HG02981 (cell line): Measurements from ENCODE around the gene IFRD2.
"Not testable (repeated sequence)": the region's sequence is repeated elsewhere in the genome, so short reads cannot be mapped to it uniquely, and the experiment has no call there.

ENCODE experiments used
- ATAC-seq: cut with Tn5 transposase; IDR thresholded peaks from one replicate; pipeline ENCODE4 v1.9.1; 2021; ENCODE audit warnings: mild to moderate bottlenecking, moderate library complexity; ENCODE audit not compliant: unreplicated experiment

The IFRD2 gene

GRCh38 chr3:50268703-50269451 is 23.4 kb downstream of the IFRD2 start, which contains the start of gene SEMA3B:
Gene SEMA3B, plus strand, starts transcription at chr3:50269147. Its CDS starts 94 bp downstream, at chr3:50269241.
- no peak for ATAC-seq

GRCh38 chr3:50268276-50268675 is 24.0 kb downstream of the IFRD2 start:
- no peak for ATAC-seq

- ATAC-seq = no peak
Observed at GRCh38 chr3:50267280-50267913, 24.8 kb downstream of the IFRD2 start.

- no peak for ATAC-seq
Observed at GRCh38 chr3:50266836-50267235, 25.4 kb downstream of the IFRD2 start.

DNA sequence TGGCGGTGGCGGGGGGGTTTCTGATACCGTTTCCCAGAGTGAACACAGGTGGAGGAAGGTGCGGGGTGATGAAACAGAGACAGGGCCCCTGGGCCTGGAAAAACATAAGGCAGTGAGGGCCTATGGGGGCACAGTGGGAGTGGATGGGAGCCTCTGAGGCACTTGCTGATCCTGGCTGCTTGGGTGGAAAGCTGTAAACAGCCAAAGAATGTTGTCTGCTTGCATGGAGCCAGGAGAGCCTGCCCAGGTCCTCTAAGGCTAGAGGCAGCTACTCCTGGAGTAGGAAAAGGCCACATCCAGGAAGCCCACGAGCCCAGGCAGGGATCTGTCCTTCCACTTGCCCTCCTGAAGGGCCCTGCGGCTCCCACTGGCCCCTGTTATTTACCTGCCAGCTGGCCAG is 26.2 kb downstream of the IFRD2 start:
- ATAC-seq = no peak

DNA sequence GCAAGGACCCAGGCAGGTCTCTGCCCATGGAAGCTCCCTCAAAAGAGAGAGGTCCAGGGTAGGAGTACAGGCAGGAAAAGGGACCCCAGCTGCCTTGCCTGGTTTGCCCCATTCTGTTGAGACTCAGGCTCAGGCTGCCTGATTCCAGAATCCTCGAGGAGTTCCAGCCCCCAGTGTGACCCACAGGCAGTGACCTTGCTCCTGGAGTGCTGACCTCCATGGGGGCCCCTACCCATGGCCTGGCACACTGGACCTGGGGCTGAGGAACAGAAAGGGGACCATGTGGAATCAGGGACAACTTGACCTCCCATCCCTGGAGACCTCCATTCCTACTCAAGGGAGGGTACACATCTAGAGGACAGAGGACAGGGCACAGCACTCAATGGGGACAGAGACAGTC is 26.7 kb downstream of the IFRD2 start:
- no peak for ATAC-seq

DNA sequence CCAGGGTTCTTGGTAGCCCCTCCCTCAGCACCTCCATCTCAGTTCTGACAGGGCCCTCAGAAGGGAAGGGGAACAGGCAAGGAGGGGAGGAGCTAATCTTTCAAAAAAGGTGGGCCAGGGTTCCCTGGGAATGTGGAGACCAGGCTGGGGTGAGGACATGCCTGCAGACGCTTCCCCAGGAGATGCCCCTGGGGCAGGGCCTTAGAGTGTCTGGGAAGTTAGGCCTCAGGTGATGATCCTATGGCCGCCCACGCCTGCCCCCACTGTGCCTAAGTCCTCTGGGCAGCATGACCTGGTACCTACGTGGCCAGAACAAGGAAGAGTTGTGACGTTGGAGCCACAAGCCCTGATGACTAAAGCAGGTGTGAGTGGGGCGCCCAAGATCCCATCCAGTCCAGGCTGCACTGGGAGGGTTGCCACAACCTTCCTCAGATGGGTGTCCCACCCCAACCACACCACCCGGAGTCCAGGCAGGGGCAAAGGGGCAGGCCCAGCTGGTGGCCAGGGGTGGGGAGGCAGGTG is 27.2 kb downstream of the IFRD2 start:
- ATAC-seq = no peak

- ATAC-seq = no peak
Observed at GRCh38 chr3:50264383-50264963, 27.8 kb downstream of the IFRD2 start.

DNA sequence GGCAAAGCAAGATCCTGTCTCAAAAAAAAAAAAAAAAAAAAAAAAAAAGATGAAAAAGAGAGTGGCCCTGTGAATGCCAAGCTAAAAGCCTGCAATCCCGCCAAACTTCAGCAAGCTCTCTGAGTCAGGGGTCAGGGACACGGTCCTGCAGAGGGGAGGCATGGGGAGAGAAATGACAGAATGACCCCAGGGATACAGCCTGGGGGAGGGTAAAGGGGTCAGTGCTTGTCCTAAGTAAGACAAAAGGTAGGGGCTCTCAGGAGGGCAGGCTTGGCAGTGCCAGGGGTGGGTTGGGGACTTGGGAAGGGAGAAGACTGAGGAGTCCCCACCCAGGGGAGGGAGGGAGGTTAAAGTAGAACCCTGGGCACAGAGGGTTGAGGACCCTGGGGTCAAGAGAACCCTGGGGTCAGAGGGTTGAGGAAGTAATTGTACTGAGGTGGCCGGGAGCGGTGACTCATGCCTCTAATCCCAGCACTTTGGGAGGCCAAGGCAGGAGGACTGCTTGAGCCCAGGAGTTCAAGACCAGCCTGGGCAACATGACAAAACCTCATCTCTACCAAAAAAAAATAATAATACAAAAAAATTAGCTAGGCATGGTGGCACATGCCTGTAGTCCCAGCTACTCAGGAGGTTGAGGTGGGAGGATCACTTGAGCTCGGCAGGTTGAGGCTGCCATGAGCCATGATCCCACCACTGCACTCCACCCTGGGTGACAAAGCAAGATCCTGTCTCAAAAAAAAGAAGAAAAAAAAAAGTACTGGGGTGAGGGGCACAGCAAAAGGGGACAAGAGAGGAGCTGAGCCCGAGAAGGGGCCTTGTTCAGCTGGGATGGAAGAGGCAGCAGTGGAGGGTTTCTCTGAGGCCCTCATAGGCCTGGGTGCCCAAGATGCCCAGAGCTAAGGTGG is 28.5 kb downstream of the IFRD2 start:
- ATAC-seq = no peak

DNA sequence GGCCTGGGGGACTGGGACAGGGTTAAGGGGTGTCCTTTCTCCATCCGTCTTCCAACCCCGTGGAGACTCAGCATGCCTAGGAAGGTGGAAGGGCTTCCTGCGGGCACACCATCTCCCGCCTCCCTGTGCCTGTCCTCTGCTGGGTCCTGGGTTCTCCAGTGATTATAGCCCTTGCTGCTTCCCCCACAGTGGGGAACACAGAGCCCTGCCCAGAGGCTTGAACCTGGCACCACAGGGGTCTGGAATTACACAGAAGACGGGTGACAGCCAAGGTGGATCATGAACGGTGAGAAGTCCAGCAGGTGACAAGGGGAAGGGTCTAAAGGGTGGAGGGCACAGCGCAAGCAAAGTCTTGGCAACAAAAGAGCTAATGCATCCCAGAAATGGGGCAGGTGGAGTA is 29.5 kb downstream of the IFRD2 start:
- ATAC-seq = no peak

DNA sequence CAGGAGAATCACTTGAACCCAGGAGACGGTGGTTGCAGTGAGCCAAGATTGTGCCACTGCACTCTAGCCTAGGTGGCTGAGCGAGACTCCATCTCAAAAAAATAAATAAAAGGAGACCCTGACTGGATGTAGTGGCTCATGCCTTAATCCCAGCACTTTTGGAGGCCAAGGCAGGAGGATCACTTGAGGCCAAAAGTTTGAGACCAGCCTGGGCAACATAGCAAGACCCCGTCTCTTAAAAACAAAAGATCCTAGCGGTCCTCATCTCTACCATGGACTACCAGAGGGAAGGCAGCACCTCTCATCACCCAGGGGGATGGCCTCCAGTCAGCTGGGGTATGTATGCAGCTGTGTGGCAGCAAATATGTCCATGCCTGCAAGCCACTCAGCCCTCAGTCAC is 30.0 kb downstream of the IFRD2 start:
- not testable (repeated sequence) for ATAC-seq

- ATAC-seq = no peak
Observed at GRCh38 chr3:50261505-50261904, 30.7 kb downstream of the IFRD2 start.

DNA sequence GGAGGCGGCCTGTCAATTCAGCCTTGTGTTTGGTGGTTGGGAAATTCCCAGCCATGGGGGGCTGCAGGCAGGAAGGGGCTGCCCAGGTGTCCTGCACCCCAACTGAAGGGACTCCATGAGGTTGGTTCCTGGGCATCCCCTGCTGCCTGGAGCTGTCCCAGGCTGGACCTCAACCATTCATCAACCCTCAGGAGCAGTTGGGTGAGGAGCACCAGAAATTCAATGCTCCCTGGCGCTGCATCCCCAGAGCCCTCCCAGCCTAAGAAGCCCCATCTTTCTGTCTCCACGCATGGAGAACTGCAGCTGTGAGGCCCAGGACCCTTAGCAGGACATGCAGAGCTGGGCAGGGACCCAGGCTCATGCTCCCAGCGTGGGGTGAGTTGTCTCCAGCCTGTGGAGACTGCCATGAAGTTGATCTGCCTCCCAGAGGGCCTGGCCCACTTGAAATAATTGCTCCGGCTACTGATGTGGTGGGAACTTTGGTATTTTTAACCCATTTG is 31.2 kb downstream of the IFRD2 start:
- no peak for ATAC-seq

- ATAC-seq = peak; percentile 88
Observed at GRCh38 chr3:50260027-50260941, 31.9 kb downstream of the IFRD2 start.

DNA sequence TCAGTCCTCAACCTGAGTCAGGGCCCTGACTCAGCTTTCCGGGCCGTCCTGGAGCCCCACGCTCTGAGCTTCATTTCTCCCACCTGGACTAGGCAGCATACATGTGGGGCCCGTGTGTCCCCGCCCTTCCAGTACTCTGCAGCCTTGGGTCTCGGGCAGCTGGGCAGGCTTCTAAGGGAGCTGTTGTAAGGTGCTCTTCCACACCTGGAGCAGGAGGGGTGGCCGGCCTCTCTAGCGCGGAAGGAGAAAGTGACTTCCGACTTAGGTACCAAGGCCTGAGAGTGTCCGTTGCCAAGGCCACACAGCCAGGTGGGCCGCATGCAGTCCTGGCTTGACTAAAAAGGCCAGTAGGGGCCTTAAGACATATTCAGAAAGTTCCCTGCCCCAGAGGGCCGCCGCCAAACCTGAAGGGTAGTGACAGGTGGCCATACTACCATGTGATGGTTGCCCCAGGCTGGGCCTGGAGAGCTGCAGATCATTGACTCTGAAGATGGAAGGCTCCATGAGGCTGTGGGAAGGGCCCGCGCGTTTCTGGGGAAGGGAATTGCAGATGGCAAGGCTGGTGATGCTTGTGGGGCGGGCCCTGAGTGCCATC is 32.7 kb downstream of the IFRD2 start:
- peak; percentile 10 for ATAC-seq

GRCh38 chr3:50258979-50259378 is 33.2 kb downstream of the IFRD2 start:
- ATAC-seq = no peak

DNA sequence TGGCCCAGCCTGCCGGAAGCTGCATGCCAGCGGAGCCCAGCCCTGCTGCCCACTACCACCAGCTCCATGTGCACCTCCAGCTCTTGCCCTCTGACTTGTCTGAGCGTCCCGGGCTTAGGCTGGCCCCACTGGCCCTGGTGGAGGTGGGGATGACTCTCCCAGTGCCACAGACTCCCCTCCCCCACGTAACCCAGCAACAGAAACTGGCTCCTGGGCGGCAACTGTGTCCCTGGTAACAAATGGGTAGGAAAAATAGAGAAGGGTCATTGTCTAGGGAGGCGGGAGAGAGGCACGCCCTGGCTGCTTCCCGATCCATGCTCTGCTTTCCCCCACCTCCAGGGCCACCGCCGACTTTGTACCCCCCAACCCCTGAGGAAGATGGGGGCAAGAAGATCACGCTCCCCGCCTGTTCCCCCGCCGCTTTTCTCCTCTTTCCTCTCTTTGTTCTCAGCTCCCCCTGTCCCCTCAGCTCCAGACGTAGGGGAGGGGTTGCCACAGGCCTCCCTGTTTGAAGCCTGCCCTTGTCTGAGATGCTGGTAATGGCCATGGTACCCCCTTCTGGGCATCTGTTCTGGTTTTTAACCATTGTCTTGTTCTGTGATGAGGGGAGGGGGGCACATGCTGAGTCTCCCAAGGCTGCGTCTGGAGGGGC is 34.1 kb downstream of the IFRD2 start:
- no peak for ATAC-seq

DNA sequence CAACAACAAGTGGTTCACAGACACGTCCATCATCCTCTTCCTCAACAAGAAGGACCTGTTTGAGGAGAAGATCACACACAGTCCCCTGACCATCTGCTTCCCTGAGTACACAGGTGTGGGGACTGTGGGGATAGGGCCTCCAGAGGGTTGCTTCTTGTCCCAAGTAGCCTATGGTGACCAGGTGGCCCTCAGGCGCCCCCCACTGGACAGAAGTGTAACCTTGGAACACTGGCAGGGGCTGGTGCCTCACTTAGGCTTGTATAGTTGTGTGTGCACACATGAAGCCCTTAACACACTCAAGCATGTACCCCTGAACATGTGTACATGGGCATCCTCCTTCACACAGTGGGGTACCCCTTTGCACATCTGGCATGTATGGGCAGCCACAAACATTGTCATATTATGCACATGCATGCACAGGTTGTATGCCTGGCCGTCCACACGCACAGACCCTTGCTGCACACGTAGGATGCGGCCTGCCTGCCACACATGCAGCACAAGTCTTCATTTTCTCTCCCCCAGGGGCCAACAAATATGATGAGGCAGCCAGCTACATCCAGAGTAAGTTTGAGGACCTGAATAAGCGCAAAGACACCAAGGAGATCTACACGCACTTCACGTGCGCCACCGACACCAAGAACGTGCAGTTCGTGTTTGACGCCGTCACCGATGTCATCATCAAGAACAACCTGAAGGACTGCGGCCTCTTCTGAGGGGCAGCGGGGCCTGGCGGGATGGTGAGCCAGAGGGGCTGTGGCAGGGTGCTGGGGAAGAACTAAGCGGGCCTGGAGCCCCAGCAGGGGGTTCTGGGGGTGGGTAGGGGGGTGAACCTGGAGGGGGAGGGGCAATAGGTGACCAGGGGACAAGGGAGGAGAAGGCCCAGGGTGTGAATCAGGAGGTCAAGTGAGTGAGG is 35.0 kb downstream of the IFRD2 start:
- no peak for ATAC-seq
